GM18520 (cell line): Measurements from ENCODE around the gene LNX2.
"Not testable (repeated sequence)": the region's sequence is repeated elsewhere in the genome, so short reads cannot be mapped to it uniquely, and the experiment has no call there.

ENCODE experiments used
- ATAC-seq: cut with Tn5 transposase; IDR thresholded peaks from one replicate; pipeline ENCODE4 v1.9.1; 2021; ENCODE audit not compliant: unreplicated experiment

LNX2 gene

GRCh38 chr13:27637289-27637626 lies 16.9 kb upstream of the LNX2 start:
- ATAC-seq = no peak

DNA sequence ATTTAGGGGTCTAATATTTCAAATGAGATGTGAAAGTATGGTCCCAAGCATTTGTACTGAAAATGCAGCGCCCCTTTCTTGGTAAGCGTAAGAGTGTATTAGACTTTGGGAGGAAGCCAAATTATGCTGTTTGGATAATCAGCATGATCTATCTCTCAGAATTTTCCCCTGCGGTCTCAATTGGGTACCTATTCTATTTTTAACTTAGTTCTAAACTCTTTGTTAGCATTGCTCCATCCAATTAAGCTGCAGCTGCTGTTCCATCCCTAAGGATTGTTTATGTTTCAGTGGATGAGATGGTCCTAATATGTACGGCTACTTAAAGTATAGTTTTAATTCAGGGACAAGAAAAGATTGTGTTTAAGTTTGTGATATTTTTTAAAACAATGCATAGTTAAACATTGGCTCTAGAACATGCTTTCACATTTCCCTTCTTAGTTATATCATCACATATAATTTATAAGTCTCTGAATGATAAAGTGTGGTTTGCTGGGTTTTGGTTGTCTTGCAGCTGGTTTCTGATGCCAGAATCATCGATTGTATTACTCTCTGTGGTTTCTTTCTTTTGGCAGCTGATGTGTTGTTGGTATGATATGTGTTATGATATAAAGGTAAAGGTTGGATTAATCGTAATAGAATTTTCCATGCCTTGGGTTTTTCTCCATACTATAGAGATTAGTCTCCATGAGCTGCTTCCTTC lies 16.4 kb upstream of the LNX2 start:
- no peak for ATAC-seq

DNA sequence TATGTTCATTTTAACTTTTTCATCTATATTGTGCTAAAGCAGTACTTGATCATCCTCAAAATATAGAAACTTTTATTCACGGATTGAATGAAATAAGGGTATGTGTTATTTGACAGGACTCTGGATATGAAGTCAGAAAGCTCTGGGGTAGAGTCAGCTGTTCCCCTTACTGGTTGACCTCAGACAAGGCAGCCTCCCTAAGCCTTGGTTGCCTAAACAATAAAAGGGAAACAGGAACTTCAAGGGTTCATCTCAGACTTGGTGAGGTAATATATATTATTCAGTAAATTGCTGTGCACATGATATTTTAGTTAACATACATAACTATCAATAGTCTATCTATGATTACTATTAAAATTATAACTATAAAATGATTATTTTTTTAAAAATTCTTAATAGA lies 14.9 kb upstream of the LNX2 start:
- ATAC-seq = no peak

GRCh38 chr13:27634791-27635190 lies 14.5 kb upstream of the LNX2 start:
- no peak for ATAC-seq

GRCh38 chr13:27634231-27634630 lies 13.9 kb upstream of the LNX2 start:
- no peak for ATAC-seq

DNA sequence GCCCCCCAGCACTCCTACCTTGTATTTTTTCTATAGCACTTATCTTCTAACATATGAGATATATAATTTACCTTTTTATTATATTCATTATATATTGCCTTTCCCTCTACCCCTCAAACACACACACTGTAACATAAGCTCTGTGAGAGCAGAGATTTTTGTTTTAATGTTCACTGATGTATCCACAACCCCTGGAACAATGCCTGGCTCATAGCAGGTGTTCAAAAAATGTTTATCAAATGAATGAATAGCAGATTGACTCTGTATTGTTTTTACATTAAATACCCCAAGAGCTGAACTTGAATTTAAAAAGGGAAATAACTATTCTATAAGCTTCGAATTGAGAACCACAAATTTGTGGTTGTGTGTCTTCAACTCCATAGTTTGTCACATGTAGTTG lies 12.3 kb upstream of the LNX2 start:
- no peak for ATAC-seq

DNA sequence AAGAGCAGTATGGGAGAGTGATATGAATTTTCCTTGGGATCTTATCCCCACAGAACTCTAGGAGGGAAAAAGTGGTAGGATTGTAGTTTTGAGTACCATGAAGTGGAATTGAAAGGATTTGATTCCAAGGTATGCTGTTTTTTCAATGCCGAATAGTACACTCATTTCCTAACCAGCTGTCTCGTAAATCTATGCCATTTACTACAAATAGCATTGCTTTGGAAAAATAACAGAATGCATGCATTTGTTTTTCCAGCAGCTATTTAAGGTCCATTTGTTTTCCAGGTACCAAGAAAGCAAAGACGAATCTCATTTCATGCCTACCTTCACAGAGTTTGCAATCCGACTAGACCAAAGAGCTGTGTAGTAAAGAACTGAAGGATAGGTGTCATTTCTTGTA lies 11.9 kb upstream of the LNX2 start:
- no peak for ATAC-seq

DNA sequence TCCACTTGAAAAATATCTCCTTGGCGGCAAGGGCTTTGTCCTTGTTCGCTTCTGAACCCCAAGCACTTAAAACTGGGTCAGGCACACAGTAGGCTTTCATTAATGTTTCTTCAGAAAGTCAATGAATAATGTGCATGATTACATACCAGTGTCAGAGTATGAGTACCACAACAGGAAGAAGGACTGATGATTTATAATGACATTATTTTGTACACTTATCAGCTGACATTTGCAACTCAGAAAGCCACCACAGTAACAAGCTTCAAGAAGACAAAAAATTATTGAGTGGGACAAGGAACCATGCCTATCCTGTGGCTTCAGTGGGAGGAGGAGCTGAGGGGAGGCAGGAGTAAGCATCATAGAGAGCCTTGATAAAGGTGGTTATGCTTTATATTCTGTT lies 11.3 kb upstream of the LNX2 start:
- no peak for ATAC-seq

DNA sequence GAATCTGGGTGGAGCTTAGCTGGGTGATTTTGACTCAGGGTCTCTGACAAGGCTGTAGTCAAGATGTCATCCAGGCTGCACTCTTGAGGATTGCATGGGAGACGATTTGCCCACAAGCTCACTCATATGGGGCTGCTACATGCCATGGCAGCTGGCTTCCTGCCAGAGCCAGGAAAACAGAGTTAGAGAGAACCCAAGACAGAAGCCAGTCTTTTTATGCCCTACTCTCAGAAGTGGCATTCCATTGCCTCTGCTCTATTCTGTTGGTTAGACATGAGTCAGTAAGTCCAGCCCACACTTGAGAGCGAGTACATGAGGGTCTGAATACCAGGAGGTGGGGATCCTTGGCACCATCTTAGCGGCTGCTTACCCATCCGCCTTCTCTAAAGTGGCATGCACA lies 10.8 kb upstream of the LNX2 start:
- no peak for ATAC-seq

GRCh38 chr13:27628766-27629165 lies 8.4 kb upstream of the LNX2 start:
- not testable (repeated sequence) for ATAC-seq

DNA sequence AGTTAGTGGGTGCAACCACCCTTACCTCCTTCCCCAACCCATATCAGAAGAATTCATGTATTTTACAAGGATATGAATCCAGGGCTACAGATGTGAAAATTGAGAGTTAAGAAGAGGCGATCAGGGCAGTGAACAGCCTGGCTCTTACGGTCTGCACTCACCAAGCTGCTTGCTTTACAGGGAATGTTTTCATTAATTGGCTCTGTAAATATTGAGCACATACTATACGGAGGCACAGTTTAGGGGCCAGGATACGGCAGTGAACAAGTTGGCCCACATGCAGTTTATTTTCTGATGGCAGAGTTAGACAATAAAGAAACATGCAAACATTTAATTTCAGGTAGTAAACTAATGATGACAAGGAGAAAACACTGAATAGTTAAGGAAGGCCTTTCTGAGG lies 7.8 kb upstream of the LNX2 start:
- no peak for ATAC-seq

DNA sequence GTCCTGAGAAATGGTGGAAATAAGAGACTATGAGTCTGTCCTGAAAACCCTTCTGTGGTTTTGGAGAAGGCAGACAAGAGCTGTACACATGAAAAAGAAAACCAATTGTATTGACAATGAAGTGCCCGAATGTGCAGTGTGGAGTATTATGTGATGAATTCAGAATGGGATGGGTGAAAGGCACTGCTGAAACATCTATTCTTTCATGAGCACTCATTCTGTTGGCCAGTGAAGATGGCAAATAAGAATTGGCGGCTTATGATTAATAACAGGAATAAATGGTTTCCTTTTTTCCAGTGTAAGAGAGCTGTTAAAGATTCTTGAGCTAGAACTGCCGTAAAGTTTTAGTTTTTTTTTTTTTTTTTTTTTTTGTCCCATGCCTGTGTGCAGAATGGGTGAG lies 7.1 kb upstream of the LNX2 start:
- no peak for ATAC-seq

DNA sequence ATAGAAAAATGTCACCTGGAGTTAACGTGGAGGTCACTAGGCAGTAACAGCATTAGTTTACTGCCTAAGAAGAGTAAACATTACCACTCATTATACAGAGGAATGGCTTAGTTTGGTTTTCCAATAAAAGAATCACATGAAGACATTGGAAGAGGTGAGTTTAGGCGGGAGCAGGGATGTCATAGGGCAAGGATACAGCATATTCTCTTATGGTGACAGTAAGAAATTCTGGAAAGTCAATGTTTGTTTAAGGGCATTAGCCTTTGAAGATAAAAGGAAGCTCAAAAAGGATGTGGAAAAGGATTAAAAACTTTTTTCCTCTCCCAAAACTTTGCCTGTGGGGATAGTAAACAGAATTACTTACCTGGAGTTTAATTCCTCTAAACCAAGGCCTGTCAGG lies 5.5 kb upstream of the LNX2 start:
- no peak for ATAC-seq

DNA sequence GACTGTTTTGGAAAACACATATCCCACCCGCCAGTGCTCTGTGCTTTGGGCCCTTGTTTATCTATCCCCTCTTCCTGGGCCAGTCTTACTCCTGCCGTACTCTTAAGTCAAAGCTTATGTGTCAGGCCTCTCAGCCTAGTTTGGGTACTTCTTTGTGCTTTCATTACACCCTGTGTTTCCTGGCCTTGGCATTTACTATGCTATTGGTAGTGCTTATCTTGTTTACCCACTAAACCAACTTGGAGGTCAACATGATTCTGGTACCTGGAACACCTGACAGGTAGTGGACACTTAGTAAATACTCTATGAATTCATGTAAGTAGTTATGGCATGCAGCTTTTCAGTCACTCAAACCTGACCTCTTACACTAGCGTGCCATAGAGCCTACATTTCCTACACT lies 3.7 kb upstream of the LNX2 start:
- no peak for ATAC-seq

DNA sequence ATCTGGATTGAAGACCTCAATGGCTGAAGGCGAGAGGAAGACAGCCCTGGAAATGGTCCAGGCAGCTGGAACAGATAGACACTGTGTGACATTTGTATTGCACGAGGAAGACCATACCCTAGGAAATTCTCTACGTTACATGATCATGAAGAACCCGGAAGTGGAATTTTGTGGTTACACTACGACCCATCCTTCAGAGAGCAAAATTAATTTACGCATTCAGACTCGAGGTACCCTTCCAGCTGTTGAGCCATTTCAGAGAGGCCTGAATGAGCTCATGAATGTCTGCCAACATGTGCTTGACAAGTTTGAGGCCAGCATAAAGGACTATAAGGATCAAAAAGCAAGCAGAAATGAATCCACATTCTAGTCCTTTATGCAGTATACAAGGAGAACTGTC lies 2.6 kb upstream of the LNX2 start:
- ATAC-seq = no peak

- ATAC-seq = no peak
Observed at GRCh38 chr13:27622102-27622820, 1.9 kb upstream of the LNX2 start.

GRCh38 chr13:27621366-27622101 lies 1.2 kb upstream of the LNX2 start, which contains the start of gene POLR1D:
Gene POLR1D, plus strand, starts transcription at chr13:27621892. Its CDS starts 92 bp downstream, at chr13:27621984.
- ATAC-seq = peak; percentile 58

DNA sequence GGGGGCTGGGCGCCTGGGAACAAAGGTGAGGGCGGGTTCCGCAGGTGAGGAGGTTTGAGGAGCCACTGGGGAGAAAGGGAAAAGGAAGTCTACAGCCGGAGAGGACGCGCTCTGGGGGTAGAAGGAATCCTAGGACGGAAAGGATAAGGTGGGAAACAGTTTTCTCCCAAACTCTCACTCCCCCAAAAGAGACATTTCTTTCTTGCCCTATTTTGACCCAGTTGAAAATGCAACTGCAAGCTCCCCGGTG lies 712 bp upstream of the LNX2 start:
- ATAC-seq = no peak

DNA sequence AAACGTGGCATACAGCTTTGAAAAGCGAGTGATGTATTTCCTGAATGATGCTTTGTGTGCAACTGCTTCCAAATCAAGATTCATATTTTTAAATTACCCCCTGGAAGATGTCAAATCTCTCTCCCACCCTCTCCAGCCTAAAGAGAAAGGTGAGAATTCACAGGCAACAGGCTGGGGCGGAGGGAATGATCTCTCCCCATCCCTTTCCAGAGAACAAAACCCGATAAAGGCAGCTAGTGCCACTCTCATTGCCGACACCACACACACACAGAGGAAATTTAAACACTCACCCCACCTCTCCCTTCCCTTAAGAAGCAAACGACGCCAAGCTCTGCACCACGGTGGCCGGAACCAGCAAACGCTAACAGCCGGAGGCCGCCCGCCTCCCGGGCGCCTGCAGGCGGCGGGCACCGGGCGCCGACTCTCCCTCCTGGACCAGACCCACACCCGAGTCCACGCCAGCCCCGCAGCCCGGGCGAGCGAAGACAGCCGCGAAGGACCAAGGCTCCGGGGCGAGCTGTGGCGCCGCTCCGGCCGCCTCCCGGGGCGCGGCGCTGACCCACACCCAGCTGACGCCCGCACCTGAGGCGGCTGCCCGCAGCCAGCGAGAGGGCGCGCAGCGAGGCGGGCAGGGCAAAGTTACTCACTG lies 477 bp downstream of the LNX2 start:
- ATAC-seq = peak; percentile 23

- no peak for ATAC-seq
Observed at GRCh38 chr13:27619093-27619727, 1.1 kb downstream of the LNX2 start.

- ATAC-seq = no peak
Observed at GRCh38 chr13:27617881-27618321, 2.4 kb downstream of the LNX2 start.
